Common myeloid progenitor, CD34-positive (primary cell): ENCODE data around the gene TUSC2.

Experiments used
- CTCF ChIA-PET: fragments of 350-600 bp; sonication (Branson Sonifier 250); formaldehyde crosslinking; loops from one replicate; lab custom pipeline; 2021; ENCODE audit warnings: antibody characterized with exemption; lab: Charles Lee
- POLR2A ChIA-PET: fragments of 350-600 bp; sonication (Branson Sonifier 250); formaldehyde crosslinking; loops from one replicate; lab custom pipeline; 2021; ENCODE audit warnings: antibody characterized with exemption; lab: Charles Lee
- DNase-seq, 3 donors: peaks; one replicate each; pipeline versions ENCODE4 v3.0.0 to v3.0.0-alpha.2; 2013
- H3K27ac ChIP-seq, 2 experiments: 1 replicate in 1 of 2; 2 replicates in 1 of 2; pipeline ENCODE4 v1.7.0; 2013; ENCODE audit warnings: inconsistent platforms in 2 of 2, low read length in 2 of 2, mild to moderate bottlenecking in 2 of 2, low read depth in 1 of 2, moderate library complexity in 1 of 2; ENCODE audit not compliant: severe bottlenecking in 2 of 2, insufficient read depth in 1 of 2, poor library complexity in 1 of 2
- H3K27me3 ChIP-seq, 5 experiments: replicated peaks in 2 of 5; 1 replicate in 3 of 5; 2 replicates in 2 of 5; pipeline versions ENCODE4 v1.6.1 to v1.7.0; 2013; ENCODE audit warnings: low read length in 4 of 5, mild to moderate bottlenecking in 2 of 5, moderate library complexity in 2 of 5, inconsistent platforms in 1 of 5; ENCODE audit not compliant: insufficient read depth in 5 of 5, control insufficient read depth in 4 of 5
- H3K36me3 ChIP-seq, 4 experiments: 1 replicate in 2 of 4; 2 replicates in 2 of 4; pipeline versions ENCODE4 v1.6.1 to v1.7.0; 2013; ENCODE audit warnings: low read length in 3 of 4, control low read depth in 1 of 4, mild to moderate bottlenecking in 1 of 4; ENCODE audit not compliant: control insufficient read depth in 4 of 4, insufficient read depth in 4 of 4
- H3K4me1 ChIP-seq, 4 experiments: 1 replicate in 3 of 4; 2 replicates in 1 of 4; pipeline versions ENCODE4 v1.6.1 to v1.7.1; 2013; ENCODE audit warnings: low read length in 3 of 4, mild to moderate bottlenecking in 3 of 4, control low read depth in 1 of 4, inconsistent platforms in 1 of 4, moderate library complexity in 1 of 4; ENCODE audit not compliant: control insufficient read depth in 4 of 4, insufficient read depth in 4 of 4; ENCODE audit errors: control extremely low read depth in 1 of 4
- H3K4me3 ChIP-seq, 7 experiments: 1 replicate in 4 of 7; 2 replicates in 3 of 7; pipeline versions ENCODE4 v1.5.1 to v1.7.0; 2013; ENCODE audit warnings: mild to moderate bottlenecking in 7 of 7, low read length in 6 of 7, moderate library complexity in 6 of 7, inconsistent platforms in 2 of 7, low read depth in 2 of 7, control low read depth in 1 of 7; ENCODE audit not compliant: insufficient read depth in 4 of 7, control insufficient read depth in 1 of 7; ENCODE audit errors: extremely low read depth in 1 of 7
- H3K9me3 ChIP-seq, 5 experiments: 1 replicate in 4 of 5; 2 replicates in 1 of 5; pipeline versions ENCODE4 v1.6.1 to v1.7.1; 2013; ENCODE audit warnings: low read length in 4 of 5, mild to moderate bottlenecking in 2 of 5, inconsistent platforms in 1 of 5, low read depth in 1 of 5, moderate library complexity in 1 of 5; ENCODE audit not compliant: control insufficient read depth in 4 of 5, insufficient read depth in 2 of 5; ENCODE audit errors: control extremely low read depth in 1 of 5
- WGBS: methylation state at CpG from one replicate; pipeline ENCODE4 v1.1.5; 2013; ENCODE audit not compliant: insufficient coverage; 5-methylcytosine and 5-hydroxymethylcytosine counted together

Gene TUSC2

GRCh38 chr3:50327129-50327528, 894 bp downstream of the TUSC2 start:
- Histone ChIP-seq H3K27me3 (no peaks in the 10 kb centered on the region), H3K27ac (peak overlapping the region; percentile 67 to 87), H3K4me3 (peak overlapping the region in 6 of 7 experiments; percentile 67 to 94 (median 86)), H3K9me3 (no peaks in the 10 kb centered on the region), H3K4me1 (peaks cover 0 to 49% (median 37%) of the 10 kb centered on the region in 4 experiments), H3K36me3 (peaks cover 5 to 41% (median 37%) of the 10 kb centered on the region in 4 experiments)
- 83% methylated on average over 1 of the region's 4 CpGs for WGBS
- ChIA-PET POLR2A (interaction anchor here (0.9 to 2.3 kb wide), 3 partner anchors 11 to 63 kb away, joined by 5 to 31 read pairs (median 7); partner anchors contain the start of gene HYAL1), CTCF (interaction anchor here (0.9 to 3.5 kb wide), 11 partner anchors 8 to 135 kb away, joined by 3 to 21 read pairs (median 5); partner anchors contain the start of genes GNAT1, HYAL1, HYAL3 and NAA80)
- no peak for DNase-seq

- 94% methylated on average over 3 of the region's 8 CpGs for WGBS
- Histone ChIP-seq H3K36me3 (peaks cover 3 to 31% (median 28%) of the 10 kb centered on the region in 4 experiments), H3K9me3 (no peaks in the 10 kb centered on the region), H3K27ac (peak overlapping the region in 1 of 2 experiments; percentile 0), H3K4me3 (no peak overlapping the region), H3K4me1 (peaks cover 0 to 59% (median 42%) of the 10 kb centered on the region in 4 experiments), H3K27me3 (no peaks in the 10 kb centered on the region)
- POLR2A ChIA-PET: no interaction called here
- CTCF ChIA-PET: interaction anchor here (0.9 to 4.2 kb wide), 5 partner anchors 8 to 66 kb away, joined by 3 to 16 read pairs (median 4); no protein-coding TSS in a partner anchor
- no peak for DNase-seq
These were observed 1.9 kb downstream of the TUSC2 start for GRCh38 chr3:50326182-50326541.

- CTCF ChIA-PET: interaction anchor here (1.2 to 11.6 kb wide), 11 partner anchors 8 to 72 kb away, joined by 3 to 105 read pairs (median 8); partner anchors contain the start of genes HYAL1 and IFRD2
- Histone ChIP-seq H3K27me3 (no peaks in the 10 kb centered on the region), H3K9me3 (no peaks in the 10 kb centered on the region), H3K27ac (peak overlapping the region in 1 of 2 experiments; percentile 0), H3K36me3 (peaks cover 3 to 26% (median 22%) of the 10 kb centered on the region in 4 experiments), H3K4me3 (no peak overlapping the region), H3K4me1 (peaks cover 0 to 64% (median 45%) of the 10 kb centered on the region in 4 experiments)
- WGBS: 76% methylated on average over 7 of the region's 11 CpGs
- POLR2A ChIA-PET: no interaction called here
- no peak for DNase-seq
These were observed 2.4 kb downstream of the TUSC2 start for GRCh38 chr3:50325497-50326181.

- Histone ChIP-seq H3K27ac (no peak overlapping the region), H3K36me3 (peaks cover 3 to 21% (median 19%) of the 10 kb centered on the region in 4 experiments), H3K9me3 (no peaks in the 10 kb centered on the region), H3K4me3 (no peak overlapping the region), H3K4me1 (peaks cover 0 to 69% (median 50%) of the 10 kb centered on the region in 4 experiments), H3K27me3 (no peaks in the 10 kb centered on the region)
- ChIA-PET POLR2A (no interaction called here), CTCF (interaction anchor here (0.8 to 11.6 kb wide), 15 partner anchors 9 to 134 kb away, joined by 3 to 105 read pairs (median 8); partner anchors contain the start of genes GNAT1, HYAL1, HYAL3 and IFRD2)
- WGBS: 100% methylated on average over 1 of the region's 2 CpGs
- DNase-seq: no peak
These were observed 2.9 kb downstream of the TUSC2 start for GRCh38 chr3:50325113-50325480.

- Histone ChIP-seq H3K9me3 (no peaks in the 10 kb centered on the region), H3K4me1 (peaks cover 0 to 75% (median 56%) of the 10 kb centered on the region in 4 experiments), H3K36me3 (peaks cover 3 to 18% (median 14%) of the 10 kb centered on the region in 4 experiments), H3K27ac (no peak overlapping the region), H3K4me3 (no peak overlapping the region), H3K27me3 (no peaks in the 10 kb centered on the region)
- ChIA-PET POLR2A (no interaction called here), CTCF (interaction anchor here (0.7 to 11.6 kb wide), 26 partner anchors 10 to 202 kb away, joined by 3 to 105 read pairs (median 6); partner anchors contain the start of genes GNAT1, HYAL1, HYAL3 and IFRD2)
- WGBS: 67% methylated on average over 2 of the region's 4 CpGs
- DNase-seq: peak; percentile 72 to 81 (median 80)
These were observed 3.5 kb downstream of the TUSC2 start for GRCh38 chr3:50324351-50325112.

- H3K36me3 ChIP-seq: peaks cover 0 to 23% (median 12%) of the 10 kb centered on the region in 4 experiments
- WGBS: 35% methylated on average over 4 of the region's 5 CpGs
- no peak for DNase-seq
- CTCF ChIA-PET: interaction anchor here (0.7 to 11.6 kb wide), 24 partner anchors 9 to 201 kb away, joined by 3 to 105 read pairs (median 6); partner anchors contain the start of genes GNAT1, HYAL1, HYAL3 and IFRD2
- H3K27me3 ChIP-seq: no peaks in the 10 kb centered on the region
- no peak overlapping the region for H3K4me3 ChIP-seq
- peaks cover 0 to 81% (median 63%) of the 10 kb centered on the region in 4 experiments for H3K4me1 ChIP-seq
- H3K27ac ChIP-seq: no peak overlapping the region
- POLR2A ChIA-PET: interaction anchor here (1.6 kb wide), 1 partner anchor 14 kb away, joined by 3 read pairs; no protein-coding TSS in a partner anchor
- H3K9me3 ChIP-seq: no peaks in the 10 kb centered on the region
These were observed 4.3 kb downstream of the TUSC2 start for GRCh38 chr3:50323614-50324199.
